GM23338 (cell line): Measurements from ENCODE around the gene CD48. TPM values are rescaled to one million over a fixed set of nuclear protein-coding genes. Genes with fewer than 3 reads are reported as not detected.

Source experiments
- ATAC-seq: fragments of 200-7000 bp; cut with Tn5 transposase; 3 replicates; pipeline ENCODE4 v1.9.1; 2020
- DNase-seq: peaks from one replicate; pipeline ENCODE4 v3.0.0-alpha.2; 2015; ENCODE audit warnings: low spot score
- H2AFZ ChIP-seq: fragments of 200-600 bp; sonication (generic); 2 replicates; pipeline ENCODE4 v1.8.0; 2016; ENCODE audit warnings: antibody characterized with exemption, mild to moderate bottlenecking, moderate library complexity
- H3F3A ChIP-seq: fragments of 200-600 bp; sonication (generic); replicated peaks from 2 replicates; pipeline ENCODE4 v1.8.0; 2017; ENCODE audit warnings: antibody characterized with exemption, mixed run types, low read depth
- H3K27ac ChIP-seq: fragments of 200-600 bp; sonication (generic); 2 replicates; pipeline ENCODE4 v1.6.1; 2016; ENCODE audit warnings: low read depth
- H3K27me3 ChIP-seq: fragments of 200-600 bp; sonication (generic); 2 replicates; pipeline ENCODE4 v1.8.0; 2016; ENCODE audit warnings: mild to moderate bottlenecking, mixed run types, moderate library complexity; ENCODE audit not compliant: insufficient read depth
- H3K36me3 ChIP-seq: fragments of 200-600 bp; sonication (generic); 2 replicates; pipeline ENCODE4 v1.8.0; 2016; ENCODE audit warnings: mild to moderate bottlenecking; ENCODE audit not compliant: insufficient read depth
- H3K4me1 ChIP-seq: fragments of 200-600 bp; sonication (generic); 2 replicates; pipeline ENCODE4 v1.8.0; 2016; ENCODE audit warnings: mild to moderate bottlenecking, moderate library complexity; ENCODE audit not compliant: insufficient read depth
- H3K4me2 ChIP-seq: fragments of 200-600 bp; sonication (generic); 2 replicates; pipeline ENCODE4 v1.7.1; 2017; ENCODE audit warnings: mixed run types
- H3K4me3 ChIP-seq: fragments of 200-600 bp; sonication (generic); 2 replicates; pipeline ENCODE4 v1.6.1; 2016; ENCODE audit warnings: mixed run types
- H3K79me2 ChIP-seq: fragments of 200-600 bp; sonication (generic); replicated peaks from 2 replicates; pipeline ENCODE4 v1.8.0; 2017; ENCODE audit warnings: mild to moderate bottlenecking; ENCODE audit not compliant: insufficient read depth
- H3K9me2 ChIP-seq: fragments of 200-600 bp; sonication (generic); 2 replicates; pipeline ENCODE4 v1.8.0; 2017; ENCODE audit not compliant: insufficient read depth
- H4K20me1 ChIP-seq: fragments of 200-600 bp; sonication (generic); replicated peaks from 2 replicates; pipeline ENCODE4 v1.8.0; 2017; ENCODE audit warnings: mild to moderate bottlenecking; ENCODE audit not compliant: insufficient read depth
- H3K27ac Mint-ChIP-seq: 2 replicates; pipeline ENCODE4 v1.8.0; 2020; ENCODE audit warnings: inconsistent platforms, mild to moderate bottlenecking, moderate library complexity, mixed read lengths
- H3K27me3 Mint-ChIP-seq: 3 replicates; pipeline ENCODE4 v1.8.0; 2022; ENCODE audit warnings: low read depth, mild to moderate bottlenecking, moderate library complexity, mixed read lengths, inconsistent platforms; ENCODE audit not compliant: insufficient read depth, poor library complexity
- H3K36me3 Mint-ChIP-seq: 3 replicates; pipeline ENCODE4 v1.8.0; 2021; ENCODE audit warnings: low read depth, mild to moderate bottlenecking, inconsistent platforms, moderate library complexity, mixed read lengths
- H3K4me1 Mint-ChIP-seq: 3 replicates; pipeline ENCODE4 v1.8.0; 2020; ENCODE audit warnings: mild to moderate bottlenecking, inconsistent platforms, mixed read lengths
- H3K4me3 Mint-ChIP-seq: 3 replicates; pipeline ENCODE4 v1.8.0; 2021; ENCODE audit warnings: moderate library complexity, mild to moderate bottlenecking, inconsistent platforms, mixed read lengths
- H3K9me3 Mint-ChIP-seq: 3 replicates; pipeline ENCODE4 v1.8.0; 2020; ENCODE audit warnings: moderate library complexity, mild to moderate bottlenecking, inconsistent platforms, mixed read lengths
- CREB1 ChIP-seq: fragments of 250-450 bp; sonication (Bioruptor Pico); IDR thresholded peaks from 2 replicates; pipeline ENCODE4 v1.5.0; 2020; ENCODE audit warnings: low read depth, mild to moderate bottlenecking, moderate library complexity
- EZH2 ChIP-seq: fragments of 200-600 bp; sonication (generic); IDR thresholded peaks from one replicate; pipeline ENCODE4 v1.8.0; 2017; ENCODE audit warnings: antibody characterized with exemption, mild to moderate bottlenecking, low read depth; ENCODE audit not compliant: unreplicated experiment
- EZH2phosphoT487 ChIP-seq: fragments of 200-600 bp; sonication (generic); IDR thresholded peaks from one replicate; pipeline ENCODE4 v1.8.1; 2018; ENCODE audit warnings: antibody characterized with exemption; ENCODE audit not compliant: unreplicated experiment
- JUNB ChIP-seq: IDR thresholded peaks from one replicate; pipeline ENCODE4 v1.6.1; 2016; ENCODE audit warnings: antibody characterized with exemption; ENCODE audit not compliant: unreplicated experiment
- NANOG ChIP-seq: IDR thresholded peaks from 2 replicates; pipeline ENCODE4 v1.6.1; 2016; ENCODE audit warnings: antibody characterized with exemption, borderline replicate concordance
- POLR2AphosphoS5 ChIP-seq: IDR thresholded peaks from 2 replicates; pipeline ENCODE4 v1.6.1; 2016; ENCODE audit warnings: antibody characterized with exemption, low read depth
- STAT1 ChIP-seq: IDR thresholded peaks from one replicate; pipeline ENCODE4 v1.6.1; 2016; ENCODE audit warnings: antibody characterized with exemption; ENCODE audit not compliant: unreplicated experiment
- ZNF114 ChIP-seq: fragments of 250-450 bp; sonication (Bioruptor Pico); IDR thresholded peaks from 2 replicates; pipeline ENCODE4 v1.5.0; 2020; ENCODE audit warnings: mild to moderate bottlenecking, moderate library complexity
- ZNF331 ChIP-seq: fragments of 250-450 bp; sonication (Bioruptor Pico); IDR thresholded peaks from 2 replicates; pipeline ENCODE4 v1.5.0; 2020; ENCODE audit warnings: low read depth, mild to moderate bottlenecking, moderate library complexity
- polyA plus RNA-seq: library from polyadenylated mRNA; unstranded; fragments of >200 nt; fragmentation: Nextera tagmentation; extraction: Ambion mirVana; gene quantifications from 2 replicates; pipeline ENCODE4 v1.2.1, GENCODE V29; 2016
- total RNA-seq: library from RNA; depleted of rRNA; stranded (reverse); fragments of >200 nt; shearing (Covaris generic); gene quantifications from 2 replicates; pipeline ENCODE4 v1.2.3, GENCODE V29; 2014
- TF ChIP-seq, protein P1 (sequence below): IDR thresholded peaks from one replicate; pipeline ENCODE4 v1.6.1; 2018; ENCODE audit warnings: antibody characterized with exemption; ENCODE audit not compliant: unreplicated experiment
- TF ChIP-seq, protein P2 (sequence below), 2 experiments: fragments of 200-600 bp in 1 of 2; sonication (generic) in 1 of 2; conservative IDR thresholded peaks; 2 replicates each; pipeline versions ENCODE4 v1.5.1 to v1.6.1; 2016 to 2017; ENCODE audit warnings: antibody characterized with exemption in 2 of 2, low read depth in 2 of 2, mild to moderate bottlenecking in 2 of 2, moderate library complexity in 1 of 2
- TF ChIP-seq, protein P3 (sequence below): IDR thresholded peaks from 2 replicates; pipeline ENCODE4 v1.6.1; 2016; ENCODE audit warnings: antibody characterized with exemption
- TF ChIP-seq, protein P4 (sequence below): fragments of 250-450 bp; sonication (Bioruptor Pico); IDR thresholded peaks from 2 replicates; pipeline ENCODE4 v1.5.0; 2020; ENCODE audit warnings: mild to moderate bottlenecking, moderate library complexity

The CD48 gene
- total and polyA plus RNA-seq, 2 experiments from 2014 or later: 0.34 to 0.45 TPM

DNA sequence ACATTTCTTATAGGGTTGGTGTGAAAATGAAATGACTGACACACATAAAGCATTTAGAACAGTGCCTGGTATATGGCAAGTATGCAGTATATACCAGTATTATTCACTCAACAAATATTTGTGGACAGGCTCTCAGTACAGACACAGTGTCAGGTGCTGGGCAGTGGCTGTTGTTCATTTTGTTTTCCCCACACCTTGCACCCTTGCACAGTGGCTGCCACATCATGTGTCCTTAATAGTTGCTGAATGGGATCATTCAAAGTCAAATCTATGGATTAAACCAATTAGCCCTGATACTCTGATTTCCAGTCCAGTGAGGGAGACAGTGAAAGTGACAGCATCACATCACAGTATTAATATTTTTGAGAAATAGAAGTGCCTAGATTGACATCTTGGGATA is 67.2 kb downstream of the CD48 start:
- Histone ChIP-seq H4K20me1 (no peaks in the 10 kb centered on the region), H3K36me3 (no peaks in the 10 kb centered on the region), H3K79me2 (no peaks in the 10 kb centered on the region), H3K27ac (no peak overlapping the region), H3F3A (no peaks in the 10 kb centered on the region), H2AFZ (no peak overlapping the region), H3K4me1 (no peaks in the 10 kb centered on the region), H3K4me3 (no peak overlapping the region), H3K27me3 (no peaks in the 10 kb centered on the region), H3K4me2 (no peak overlapping the region), H3K9me2 (no peaks in the 10 kb centered on the region; the same call in 1 of the 2 replicates)
- Mint-ChIP-seq H3K27ac (no peak overlapping the region), H3K27me3 (peaks cover 5% of the 10 kb centered on the region), H3K36me3 (no peaks in the 10 kb centered on the region), H3K4me1 (no peaks in the 10 kb centered on the region; the same call in 2 of the 3 replicates), H3K4me3 (no peak overlapping the region), H3K9me3 (no peaks in the 10 kb centered on the region)
- DNase-seq (no peak), ATAC-seq (no peak)
- TF ChIP-seq ZNF114 (CRISPR knock-in tag) (no peak), EZH2phosphoT487 (no peak), JUNB (no peak), STAT1 (no peak), EZH2 (no peak), NANOG (no peak), POLR2AphosphoS5 (no peak), ZNF331 (CRISPR knock-in tag) (no peak), CREB1 (CRISPR knock-in tag) (no peak)
- TF ChIP-seq, protein P1, sequence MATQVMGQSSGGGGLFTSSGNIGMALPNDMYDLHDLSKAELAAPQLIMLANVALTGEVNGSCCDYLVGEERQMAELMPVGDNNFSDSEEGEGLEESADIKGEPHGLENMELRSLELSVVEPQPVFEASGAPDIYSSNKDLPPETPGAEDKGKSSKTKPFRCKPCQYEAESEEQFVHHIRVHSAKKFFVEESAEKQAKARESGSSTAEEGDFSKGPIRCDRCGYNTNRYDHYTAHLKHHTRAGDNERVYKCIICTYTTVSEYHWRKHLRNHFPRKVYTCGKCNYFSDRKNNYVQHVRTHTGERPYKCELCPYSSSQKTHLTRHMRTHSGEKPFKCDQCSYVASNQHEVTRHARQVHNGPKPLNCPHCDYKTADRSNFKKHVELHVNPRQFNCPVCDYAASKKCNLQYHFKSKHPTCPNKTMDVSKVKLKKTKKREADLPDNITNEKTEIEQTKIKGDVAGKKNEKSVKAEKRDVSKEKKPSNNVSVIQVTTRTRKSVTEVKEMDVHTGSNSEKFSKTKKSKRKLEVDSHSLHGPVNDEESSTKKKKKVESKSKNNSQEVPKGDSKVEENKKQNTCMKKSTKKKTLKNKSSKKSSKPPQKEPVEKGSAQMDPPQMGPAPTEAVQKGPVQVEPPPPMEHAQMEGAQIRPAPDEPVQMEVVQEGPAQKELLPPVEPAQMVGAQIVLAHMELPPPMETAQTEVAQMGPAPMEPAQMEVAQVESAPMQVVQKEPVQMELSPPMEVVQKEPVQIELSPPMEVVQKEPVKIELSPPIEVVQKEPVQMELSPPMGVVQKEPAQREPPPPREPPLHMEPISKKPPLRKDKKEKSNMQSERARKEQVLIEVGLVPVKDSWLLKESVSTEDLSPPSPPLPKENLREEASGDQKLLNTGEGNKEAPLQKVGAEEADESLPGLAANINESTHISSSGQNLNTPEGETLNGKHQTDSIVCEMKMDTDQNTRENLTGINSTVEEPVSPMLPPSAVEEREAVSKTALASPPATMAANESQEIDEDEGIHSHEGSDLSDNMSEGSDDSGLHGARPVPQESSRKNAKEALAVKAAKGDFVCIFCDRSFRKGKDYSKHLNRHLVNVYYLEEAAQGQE: no peak
- TF ChIP-seq, protein P2, sequence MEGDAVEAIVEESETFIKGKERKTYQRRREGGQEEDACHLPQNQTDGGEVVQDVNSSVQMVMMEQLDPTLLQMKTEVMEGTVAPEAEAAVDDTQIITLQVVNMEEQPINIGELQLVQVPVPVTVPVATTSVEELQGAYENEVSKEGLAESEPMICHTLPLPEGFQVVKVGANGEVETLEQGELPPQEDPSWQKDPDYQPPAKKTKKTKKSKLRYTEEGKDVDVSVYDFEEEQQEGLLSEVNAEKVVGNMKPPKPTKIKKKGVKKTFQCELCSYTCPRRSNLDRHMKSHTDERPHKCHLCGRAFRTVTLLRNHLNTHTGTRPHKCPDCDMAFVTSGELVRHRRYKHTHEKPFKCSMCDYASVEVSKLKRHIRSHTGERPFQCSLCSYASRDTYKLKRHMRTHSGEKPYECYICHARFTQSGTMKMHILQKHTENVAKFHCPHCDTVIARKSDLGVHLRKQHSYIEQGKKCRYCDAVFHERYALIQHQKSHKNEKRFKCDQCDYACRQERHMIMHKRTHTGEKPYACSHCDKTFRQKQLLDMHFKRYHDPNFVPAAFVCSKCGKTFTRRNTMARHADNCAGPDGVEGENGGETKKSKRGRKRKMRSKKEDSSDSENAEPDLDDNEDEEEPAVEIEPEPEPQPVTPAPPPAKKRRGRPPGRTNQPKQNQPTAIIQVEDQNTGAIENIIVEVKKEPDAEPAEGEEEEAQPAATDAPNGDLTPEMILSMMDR (conservative IDR thresholded peaks at IDR 0.05; ENCODE audit: low read depth in 2 of 2): no peak
- TF ChIP-seq, protein P3, sequence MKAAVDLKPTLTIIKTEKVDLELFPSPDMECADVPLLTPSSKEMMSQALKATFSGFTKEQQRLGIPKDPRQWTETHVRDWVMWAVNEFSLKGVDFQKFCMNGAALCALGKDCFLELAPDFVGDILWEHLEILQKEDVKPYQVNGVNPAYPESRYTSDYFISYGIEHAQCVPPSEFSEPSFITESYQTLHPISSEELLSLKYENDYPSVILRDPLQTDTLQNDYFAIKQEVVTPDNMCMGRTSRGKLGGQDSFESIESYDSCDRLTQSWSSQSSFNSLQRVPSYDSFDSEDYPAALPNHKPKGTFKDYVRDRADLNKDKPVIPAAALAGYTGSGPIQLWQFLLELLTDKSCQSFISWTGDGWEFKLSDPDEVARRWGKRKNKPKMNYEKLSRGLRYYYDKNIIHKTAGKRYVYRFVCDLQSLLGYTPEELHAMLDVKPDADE: no peak
- TF ChIP-seq, protein P4, sequence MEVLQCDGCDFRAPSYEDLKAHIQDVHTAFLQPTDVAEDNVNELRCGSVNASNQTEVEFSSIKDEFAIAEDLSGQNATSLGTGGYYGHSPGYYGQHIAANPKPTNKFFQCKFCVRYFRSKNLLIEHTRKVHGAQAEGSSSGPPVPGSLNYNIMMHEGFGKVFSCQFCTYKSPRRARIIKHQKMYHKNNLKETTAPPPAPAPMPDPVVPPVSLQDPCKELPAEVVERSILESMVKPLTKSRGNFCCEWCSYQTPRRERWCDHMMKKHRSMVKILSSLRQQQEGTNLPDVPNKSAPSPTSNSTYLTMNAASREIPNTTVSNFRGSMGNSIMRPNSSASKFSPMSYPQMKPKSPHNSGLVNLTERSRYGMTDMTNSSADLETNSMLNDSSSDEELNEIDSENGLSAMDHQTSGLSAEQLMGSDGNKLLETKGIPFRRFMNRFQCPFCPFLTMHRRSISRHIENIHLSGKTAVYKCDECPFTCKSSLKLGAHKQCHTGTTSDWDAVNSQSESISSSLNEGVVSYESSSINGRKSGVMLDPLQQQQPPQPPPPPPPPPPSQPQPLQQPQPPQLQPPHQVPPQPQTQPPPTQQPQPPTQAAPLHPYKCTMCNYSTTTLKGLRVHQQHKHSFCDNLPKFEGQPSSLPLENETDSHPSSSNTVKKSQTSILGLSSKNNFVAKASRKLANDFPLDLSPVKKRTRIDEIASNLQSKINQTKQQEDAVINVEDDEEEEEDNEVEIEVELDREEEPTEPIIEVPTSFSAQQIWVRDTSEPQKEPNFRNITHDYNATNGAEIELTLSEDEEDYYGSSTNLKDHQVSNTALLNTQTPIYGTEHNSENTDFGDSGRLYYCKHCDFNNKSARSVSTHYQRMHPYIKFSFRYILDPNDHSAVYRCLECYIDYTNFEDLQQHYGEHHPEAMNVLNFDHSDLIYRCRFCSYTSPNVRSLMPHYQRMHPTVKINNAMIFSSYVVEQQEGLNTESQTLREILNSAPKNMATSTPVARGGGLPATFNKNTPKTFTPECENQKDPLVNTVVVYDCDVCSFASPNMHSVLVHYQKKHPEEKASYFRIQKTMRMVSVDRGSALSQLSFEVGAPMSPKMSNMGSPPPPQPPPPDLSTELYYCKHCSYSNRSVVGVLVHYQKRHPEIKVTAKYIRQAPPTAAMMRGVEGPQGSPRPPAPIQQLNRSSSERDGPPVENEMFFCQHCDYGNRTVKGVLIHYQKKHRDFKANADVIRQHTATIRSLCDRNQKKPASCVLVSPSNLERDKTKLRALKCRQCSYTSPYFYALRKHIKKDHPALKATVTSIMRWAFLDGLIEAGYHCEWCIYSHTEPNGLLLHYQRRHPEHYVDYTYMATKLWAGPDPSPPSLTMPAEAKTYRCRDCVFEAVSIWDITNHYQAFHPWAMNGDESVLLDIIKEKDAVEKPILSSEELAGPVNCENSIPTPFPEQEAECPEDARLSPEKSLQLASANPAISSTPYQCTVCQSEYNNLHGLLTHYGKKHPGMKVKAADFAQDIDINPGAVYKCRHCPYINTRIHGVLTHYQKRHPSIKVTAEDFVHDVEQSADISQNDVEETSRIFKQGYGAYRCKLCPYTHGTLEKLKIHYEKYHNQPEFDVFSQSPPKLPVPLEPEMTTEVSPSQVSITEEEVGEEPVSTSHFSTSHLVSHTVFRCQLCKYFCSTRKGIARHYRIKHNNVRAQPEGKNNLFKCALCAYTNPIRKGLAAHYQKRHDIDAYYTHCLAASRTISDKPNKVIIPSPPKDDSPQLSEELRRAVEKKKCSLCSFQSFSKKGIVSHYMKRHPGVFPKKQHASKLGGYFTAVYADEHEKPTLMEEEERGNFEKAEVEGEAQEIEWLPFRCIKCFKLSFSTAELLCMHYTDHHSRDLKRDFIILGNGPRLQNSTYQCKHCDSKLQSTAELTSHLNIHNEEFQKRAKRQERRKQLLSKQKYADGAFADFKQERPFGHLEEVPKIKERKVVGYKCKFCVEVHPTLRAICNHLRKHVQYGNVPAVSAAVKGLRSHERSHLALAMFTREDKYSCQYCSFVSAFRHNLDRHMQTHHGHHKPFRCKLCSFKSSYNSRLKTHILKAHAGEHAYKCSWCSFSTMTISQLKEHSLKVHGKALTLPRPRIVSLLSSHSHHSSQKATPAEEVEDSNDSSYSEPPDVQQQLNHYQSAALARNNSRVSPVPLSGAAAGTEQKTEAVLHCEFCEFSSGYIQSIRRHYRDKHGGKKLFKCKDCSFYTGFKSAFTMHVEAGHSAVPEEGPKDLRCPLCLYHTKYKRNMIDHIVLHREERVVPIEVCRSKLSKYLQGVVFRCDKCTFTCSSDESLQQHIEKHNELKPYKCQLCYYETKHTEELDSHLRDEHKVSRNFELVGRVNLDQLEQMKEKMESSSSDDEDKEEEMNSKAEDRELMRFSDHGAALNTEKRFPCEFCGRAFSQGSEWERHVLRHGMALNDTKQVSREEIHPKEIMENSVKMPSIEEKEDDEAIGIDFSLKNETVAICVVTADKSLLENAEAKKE: no peak
